Activated effector memory CD4-positive, alpha-beta T cell treated with Interleukin-2 at 50 U/mL for 16 hours (primary cell): ENCODE results near the gene PIM1.
"Not testable (repeated sequence)": the region's sequence is repeated elsewhere in the genome, so short reads cannot be mapped to it uniquely, and the experiment has no call there.

ENCODE experiments used
- DNase-seq: peaks from one replicate; pipeline ENCODE4 v3.0.0-alpha.2; 2020

The PIM1 gene

DNA sequence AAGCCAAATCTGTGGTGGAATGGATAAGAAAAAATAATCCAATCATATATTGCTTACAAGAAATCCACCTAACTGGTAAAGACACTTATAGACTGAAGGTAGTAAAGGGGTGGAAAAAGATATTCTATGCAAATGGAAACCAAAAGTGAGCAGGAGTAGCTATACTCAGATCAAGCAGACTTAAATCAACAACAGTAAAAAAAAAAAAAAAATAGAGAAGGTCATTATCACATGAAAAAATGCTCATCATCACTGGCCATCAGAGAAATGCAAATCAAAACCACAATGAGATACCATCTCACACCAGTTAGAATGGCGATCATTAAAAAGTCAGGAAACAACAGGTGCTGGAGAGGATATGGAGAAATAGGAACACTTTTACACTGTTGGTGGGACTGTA is 24.9 kb downstream of the PIM1 start:
- DNase-seq, result not testable (repeated sequence)

DNA sequence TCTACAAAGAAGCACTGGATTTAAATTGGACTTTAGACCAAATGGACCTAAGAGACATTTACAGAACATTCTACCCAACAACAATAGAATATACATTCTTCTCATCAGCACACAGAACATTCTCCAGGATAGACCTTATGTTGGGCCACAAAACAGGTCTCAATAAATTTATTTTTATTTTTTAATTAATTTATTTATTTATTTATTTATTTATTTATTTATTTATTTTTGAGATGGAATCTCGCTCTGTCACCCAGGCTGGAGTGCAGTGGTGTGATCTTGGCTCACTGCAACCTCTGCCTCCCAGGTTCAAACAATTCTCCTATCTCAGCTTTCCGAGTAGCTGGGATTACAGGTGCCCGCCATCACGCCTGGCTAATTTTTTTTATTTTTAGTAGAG is 26.5 kb downstream of the PIM1 start:
- not testable (repeated sequence) for DNase-seq

DNA sequence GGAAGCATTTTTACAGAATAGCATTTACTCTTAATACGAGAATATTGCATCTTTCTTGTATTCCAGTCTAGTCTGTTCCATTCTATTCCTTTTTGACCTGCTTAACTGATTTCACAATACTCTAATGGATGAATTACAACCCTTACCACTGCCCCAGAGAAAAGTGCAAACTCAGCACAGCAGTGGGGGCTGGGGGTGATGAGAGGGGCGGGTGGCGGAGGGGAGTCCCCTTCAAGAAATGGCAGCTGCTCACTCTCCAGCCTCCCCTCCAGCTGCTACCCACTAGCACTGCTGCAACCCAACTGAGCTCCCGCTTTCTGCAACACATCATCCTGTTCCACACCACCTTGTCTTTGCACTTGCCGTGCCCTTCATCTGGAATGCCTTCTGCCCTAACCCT is 30.1 kb downstream of the PIM1 start:
- DNase-seq, result no peak

DNA sequence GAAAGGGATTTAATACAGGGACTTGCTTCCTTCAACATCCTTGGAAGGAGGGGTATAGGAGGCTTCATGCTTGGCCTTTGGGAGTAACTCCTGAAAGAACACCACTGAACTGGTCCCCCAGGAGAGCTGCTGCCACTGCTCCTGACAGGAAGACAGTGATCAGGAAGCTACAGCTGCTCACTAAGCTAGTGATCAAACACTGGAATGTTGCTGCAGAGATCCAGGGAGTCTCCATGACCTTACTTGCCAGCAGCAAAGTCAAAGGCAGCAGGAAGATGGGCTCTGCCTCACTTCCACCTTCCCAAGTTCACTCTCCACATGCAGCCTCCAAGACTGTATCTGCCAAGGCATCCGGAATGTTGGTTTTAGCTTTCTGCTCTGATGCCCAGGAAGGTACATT is 31.8 kb downstream of the PIM1 start:
- no peak for DNase-seq

DNA sequence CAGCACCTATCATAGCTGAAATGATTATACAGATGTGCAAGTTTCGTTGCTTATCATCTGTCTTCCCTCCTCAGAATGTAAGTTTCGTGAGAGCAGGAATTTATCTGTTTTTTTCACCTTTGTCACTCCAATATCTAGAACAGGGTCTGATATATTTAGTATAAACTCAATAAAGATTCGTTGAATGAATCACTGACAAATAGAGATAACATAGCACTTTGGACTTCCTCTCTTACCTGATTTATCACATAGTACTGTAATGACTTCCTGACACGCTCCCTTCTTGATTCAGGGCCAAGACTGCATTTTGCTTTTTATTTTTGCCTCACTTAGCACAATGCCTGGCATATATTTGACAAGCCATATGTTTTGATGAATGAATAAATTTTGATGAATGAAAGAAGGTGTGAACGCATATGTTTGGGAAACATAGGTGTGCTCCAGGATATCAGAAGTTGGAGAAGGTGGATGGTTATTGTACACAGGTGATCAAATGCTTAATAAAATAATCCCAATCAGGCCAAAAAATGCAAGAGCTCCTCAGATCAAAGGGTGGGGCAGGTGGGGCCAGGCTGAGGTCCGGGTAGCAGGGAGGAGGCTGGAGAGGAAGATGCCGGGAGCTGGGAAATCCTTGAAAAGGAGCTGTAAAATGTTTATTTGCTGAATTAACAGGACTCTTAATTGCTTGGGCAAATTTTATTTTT is 33.0 kb downstream of the PIM1 start:
- no peak for DNase-seq

DNA sequence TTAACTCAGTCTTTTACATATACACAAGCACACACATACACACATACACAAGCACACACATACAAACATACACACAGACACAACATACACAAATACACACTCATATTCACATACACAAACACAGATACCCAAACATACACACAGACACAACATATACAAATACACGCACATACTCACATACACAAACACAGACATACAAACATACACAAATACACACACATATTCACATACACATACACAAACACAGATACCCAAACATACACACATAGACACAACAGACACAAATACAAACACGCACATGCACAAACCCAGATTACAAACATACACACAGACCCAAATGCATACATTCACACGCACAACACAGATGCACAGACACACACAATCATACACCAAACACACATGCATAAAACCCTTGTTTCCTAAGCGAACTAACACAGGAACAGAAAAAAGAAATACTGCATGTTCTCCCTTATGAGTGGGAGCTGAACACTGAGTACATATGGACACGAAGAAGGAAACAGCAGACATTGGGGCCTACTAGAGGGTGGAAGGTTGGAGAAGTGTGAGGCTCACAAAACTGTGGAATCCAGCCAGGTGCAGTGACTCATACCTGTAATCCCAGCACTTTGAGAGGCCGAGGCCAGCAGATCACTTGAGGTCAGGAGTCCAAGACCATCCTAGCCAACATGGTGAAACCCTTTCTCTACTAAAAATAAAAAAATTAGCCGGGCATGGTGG is 34.2 kb downstream of the PIM1 start:
- DNase-seq, result no peak

DNA sequence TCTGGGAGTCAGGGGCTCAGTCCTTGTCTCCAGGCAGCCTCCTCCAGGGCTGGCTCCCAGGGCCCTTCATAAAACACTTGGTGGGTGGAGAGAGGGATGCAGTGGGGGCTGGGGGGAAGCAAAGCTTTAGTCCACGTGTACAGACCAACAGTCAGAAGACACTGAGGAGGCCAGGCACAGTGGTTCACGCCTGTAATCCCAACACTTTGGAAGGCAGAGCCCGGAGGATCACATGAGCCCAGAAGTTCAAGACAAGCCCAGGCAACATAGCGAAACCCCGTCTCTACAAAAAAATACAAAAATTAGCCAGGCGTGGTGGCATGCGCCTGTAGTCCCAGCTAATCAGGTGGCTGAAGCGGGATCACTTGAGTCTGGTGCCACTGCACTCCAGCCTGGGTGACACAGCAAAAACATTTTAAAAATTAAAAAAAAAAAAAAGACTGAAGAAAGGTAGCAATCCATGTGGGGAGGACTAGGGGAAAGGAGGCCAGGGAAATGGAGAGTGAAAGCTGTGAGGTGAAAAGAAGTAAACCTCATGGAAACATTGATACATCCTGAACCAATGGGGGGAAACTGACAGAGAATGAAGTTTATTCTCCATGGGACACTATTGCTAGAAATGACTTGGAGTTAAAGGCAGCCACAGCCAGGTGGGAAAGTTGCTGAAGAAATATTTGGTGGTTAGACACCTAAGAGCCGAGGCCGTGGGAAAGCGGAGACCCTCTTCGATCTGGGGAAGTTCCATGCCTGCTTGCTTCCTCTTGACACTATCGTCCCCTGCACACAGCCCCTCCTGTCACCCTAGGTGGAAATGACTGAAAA is 35.4 kb downstream of the PIM1 start:
- DNase-seq, result no peak

DNA sequence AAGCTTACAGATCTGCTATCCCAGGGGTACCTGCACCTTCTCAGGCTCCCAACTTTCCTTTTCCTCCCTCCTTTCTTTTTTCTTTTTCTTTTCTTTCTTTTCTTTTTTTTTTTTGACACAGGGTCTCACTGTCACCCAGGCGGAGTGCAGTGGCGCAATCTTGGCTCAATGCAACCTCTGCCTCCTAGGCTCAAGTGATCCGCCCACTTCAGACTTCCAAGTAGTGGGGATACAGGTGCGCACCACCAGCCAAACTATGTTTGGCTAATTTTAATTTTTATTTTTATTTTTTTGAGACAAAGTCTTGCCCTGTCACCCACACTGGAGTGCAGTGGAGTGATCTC is 36.0 kb downstream of the PIM1 start:
- DNase-seq, result no peak

DNA sequence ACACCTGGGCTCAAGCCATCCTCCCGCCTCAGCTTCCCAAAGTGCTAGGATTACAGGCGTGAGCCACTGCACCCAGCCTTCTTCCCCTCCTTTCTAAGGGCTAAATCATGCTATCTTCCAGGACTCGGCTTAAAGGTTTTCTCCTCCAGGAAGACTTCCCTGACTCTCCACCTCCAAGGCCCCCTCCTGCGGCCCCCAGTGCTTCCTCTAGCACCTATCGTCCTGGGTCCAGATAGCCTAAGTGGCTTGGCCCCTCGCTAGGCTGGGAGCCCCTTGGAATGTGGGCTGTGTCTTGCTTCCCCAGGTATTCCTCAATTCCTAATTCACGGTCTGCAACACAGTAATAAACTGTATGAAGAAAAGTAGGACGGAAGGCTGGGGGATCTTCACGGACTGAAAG is 36.7 kb downstream of the PIM1 start:
- DNase-seq, result no peak

DNA sequence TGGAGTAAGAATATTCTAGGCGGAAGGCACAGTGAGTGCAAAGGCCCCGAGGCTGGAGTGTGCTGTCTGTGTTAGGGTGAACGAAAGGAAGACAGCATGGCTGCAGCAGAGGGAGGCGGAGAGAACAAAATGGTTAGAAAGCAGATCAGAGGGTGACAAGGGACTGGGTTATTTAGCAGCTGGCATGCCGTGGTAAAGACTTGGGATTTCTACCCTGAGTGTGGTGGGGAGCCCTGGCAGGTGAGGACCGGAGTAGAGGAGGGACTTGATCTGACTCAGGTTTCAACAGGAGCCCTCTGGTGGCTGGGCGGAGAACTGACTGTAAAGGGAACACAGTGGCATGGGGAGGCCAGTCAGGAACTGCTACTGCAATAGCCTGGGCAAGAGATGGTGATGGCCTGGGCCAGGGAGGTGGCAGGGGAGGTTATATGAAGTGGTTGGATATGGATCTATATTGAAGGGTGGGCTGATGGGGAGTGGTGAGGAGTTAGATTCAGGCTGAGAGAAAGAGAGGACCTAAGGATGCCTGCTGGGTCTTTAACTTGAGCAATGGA is 38.0 kb downstream of the PIM1 start:
- DNase-seq, result peak; percentile 84

DNA sequence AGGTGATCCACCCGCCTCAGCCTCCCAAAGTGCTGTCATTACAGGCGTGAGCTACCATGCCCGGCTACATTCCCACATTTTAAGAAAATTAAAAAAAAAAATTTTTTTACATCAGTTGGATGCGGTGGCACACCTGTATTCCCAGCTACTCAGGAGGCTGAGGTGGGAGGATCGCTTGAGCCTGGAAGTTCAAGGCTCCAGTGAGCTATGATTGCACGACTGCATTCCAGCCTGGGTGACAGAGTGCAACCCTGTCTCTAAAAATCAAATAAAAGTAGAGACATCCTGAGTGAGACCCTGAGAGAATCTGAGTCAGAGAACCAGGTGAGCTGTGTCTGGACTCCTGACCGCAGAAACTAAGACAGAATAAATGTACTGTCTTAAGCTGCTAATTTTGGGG is 38.8 kb downstream of the PIM1 start:
- DNase-seq, result no peak

DNA sequence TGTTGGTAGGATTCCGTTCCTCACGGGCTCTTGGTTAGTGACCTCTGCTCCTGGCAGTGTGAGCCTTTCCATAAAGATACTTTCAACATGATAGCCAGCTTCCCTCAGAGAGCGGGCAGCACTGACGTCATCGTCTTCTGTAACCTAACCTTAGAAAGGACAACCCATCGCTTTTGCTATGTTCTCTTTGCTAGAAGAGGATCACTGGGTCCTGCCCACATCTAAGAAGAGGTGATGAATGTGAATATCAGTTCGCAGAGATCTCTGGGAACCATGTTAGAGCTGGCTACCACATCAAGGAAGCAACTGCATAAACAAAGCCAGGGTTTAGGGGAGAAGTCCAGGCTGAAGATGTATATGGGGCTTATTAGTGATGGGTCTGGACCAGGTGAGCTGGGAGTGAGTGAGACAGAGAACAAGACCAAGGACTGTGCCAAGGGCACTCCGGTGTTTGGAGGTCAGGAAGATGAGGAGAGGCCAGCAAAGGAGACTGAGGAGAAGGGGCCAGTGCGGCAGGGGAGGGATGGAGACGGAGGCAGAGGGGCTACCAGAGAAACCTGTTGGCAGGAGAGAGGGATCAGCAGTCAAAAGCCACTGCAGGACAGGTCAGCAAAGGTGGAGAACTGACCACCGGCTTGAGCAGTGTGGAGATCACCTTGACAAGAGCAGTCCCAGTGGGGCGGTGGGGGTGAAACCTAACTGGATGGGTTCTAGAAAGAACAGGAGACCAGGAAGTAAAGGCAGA is 39.7 kb downstream of the PIM1 start:
- peak; percentile 23 for DNase-seq

DNA sequence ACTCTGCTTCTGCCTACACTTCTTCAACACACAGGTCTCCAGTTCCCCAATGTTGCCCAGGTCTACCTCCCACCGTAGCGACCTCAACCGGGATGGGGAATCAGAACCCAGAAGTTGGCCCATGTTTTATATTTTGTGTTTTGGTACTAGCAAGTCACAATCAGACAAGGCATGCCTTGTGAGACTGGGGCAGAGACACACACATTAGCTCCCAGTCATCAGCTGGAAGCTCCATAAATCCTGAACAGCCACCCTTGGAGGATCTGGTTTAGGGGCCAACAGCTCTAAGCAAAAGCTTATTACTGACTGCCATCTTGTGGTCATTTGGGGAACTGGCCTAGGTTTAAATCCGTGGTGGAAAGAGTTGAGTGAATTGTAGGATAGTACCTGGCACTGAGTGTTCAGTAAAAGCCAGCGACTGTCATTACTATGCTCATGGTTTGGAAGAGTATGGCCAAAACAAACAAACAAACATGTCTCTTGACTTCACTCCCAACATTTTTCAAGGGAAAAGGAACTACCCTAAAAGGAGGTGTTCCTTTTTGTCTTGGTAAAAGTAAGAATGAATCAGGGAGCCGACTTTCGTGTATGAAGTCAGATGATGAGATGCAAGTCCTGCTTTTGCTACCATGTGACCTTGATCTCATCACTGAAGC is 40.5 kb downstream of the PIM1 start:
- peak; percentile 43 for DNase-seq

DNA sequence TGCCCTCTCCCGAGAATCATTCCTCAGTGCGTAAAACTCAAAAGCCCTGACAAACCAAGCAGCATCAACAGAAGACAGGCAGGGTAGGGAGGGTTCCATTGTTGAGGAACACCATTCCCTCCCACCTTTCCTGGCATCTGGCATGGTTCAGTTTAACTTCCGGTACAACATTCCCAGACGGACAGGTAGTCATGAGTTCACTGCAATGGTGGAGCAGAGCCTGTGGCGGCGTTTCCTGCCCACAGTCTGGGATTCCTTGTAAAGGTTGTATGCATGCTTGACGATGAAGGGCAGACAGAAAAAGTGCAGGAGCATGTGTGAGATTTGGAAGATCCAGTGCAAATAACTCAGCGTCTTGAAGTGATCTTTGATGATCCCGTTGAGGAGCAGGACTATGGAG is 42.3 kb downstream of the PIM1 start:
- no peak for DNase-seq

DNA sequence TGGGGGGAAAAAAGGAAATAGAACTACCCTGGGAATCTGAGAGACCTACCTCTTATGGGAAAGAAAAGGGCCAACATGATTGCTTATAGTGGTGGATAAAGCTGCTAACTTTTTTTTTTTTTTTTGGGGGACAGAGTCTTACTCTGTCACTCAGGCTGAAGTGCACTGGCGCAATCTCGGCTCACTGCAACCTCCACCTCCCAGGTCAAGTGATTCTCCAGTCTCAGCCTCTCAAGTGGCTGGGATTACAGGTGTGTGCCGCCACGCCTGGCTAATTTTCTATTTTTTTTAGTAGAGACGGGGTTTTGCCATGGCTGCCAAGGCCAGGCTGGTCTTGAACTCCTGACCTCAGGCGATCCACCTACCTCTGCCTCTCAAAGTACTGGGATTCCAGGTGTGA is 48.1 kb downstream of the PIM1 start:
- DNase-seq, result no peak

DNA sequence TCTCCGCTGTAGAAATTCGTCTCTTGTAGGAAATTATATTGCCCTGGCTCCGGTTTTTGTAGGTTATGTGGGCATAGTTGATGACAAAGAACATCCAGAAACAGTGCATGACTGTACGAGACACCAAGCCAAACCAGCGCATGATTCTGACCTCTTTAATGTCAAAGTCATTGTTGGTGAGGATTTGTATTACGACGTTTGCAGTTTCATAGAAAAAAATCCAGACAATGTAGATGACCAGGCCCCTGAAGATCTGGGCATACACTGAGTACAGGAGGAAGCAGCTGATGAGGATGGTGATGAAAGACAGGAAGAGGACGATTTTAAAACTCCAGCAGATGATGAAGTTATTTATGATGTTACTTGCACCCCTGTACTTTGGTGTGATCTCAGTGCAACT is 48.6 kb downstream of the PIM1 start:
- no peak for DNase-seq

DNA sequence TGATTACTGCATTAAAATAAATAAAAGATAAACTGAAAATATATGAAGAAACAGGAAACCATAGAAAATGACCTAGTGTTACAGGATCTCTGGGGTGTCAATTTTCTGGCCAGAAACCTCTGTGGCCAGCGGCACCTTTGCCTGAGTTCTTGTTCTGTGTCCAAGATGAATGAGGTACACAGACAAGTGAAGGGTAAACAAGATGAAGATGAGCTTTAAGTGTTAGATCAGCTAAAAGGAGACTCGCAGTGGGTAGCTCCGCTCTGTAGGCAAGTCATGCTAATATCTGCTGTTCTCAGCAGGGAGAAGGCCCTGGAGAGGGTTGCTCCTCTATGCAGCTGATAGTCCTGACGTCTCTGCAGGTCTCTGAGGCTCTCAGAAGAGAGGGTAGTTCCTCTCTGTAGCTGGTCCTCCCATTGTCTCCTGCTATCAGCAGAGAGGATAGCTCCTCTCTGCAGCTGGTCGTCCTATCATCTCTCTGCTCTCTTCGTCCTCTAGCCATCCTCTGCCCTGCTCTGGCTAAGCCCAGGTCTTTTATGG is 51.7 kb downstream of the PIM1 start:
- no peak for DNase-seq

DNA sequence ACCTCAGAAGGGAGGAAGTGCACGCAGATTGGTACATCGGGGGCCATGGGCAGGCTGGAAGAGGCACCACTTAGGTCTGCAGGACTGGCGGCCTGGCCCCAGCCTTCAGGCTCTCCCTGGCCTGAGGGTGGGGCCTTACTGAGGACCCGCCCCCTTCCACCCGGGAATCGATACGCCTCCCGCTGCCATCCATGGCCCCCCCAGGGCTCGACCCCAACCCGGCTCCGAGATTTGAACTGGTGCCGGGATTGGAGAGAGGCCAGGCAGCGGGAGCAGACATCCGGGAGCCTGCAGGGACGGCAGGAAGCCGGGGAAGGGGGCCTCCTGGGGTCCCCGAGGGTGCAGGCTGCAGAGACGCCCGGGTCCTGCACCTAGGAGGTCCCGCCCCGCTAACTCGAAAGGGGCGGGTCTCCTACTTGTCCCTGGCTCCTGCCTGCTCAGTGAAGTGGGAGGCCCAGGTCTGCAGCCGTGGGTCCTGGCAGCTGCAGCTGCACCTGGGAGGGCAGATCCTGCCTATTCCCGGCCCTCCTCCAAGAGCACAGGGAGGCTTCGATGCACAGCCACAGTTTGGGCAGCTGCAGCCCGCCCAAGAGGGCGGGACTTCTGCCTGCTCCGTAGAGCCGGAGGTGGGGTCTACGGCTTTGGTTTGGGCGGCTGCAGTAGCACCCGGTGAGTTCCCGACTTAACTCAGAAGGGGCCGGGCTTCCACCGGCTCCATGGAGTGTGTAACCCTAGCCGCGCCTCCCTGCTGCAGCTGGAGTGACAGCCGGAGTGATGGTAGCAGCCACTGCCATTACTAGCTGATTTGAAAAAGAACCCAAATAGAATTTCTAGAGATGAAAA is 52.4 kb downstream of the PIM1 start:
- DNase-seq, result peak; percentile 54

DNA sequence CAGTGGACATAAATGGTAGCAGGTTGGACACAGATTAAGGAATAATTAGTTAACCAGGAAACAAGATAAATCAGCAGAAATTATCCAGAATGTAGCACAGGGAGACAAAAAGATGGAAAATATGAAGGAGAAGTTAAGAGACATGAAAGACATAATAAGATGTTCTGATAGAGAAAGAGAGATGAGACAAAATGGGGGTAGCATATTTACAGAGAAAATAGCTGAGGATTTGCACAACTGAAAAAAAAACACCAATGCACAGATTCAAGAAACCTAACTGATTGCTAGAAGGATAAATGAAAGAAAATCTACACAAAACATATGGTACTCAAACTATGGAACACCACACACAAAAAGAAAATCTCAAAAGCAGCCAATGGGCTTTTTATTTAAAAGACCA is 53.0 kb downstream of the PIM1 start:
- DNase-seq, result no peak
